GM19240 (cell line): ENCODE results near the gene SNCAIP.
A peak's percentile ranks its signal among the peaks of the same experiment; 100 is the strongest.

ENCODE experiments used
- DNase-seq: peaks from one replicate; pipeline ENCODE4 v3.0.0; 2011; ENCODE audit warnings: low spot score; ENCODE audit not compliant: insufficient read length

Gene SNCAIP

GRCh38 chr5:122311961-122312590 lies at the start of gene SNCAIP:
SNCAIP (plus strand) TSS chr5:122312237; CDS start chr5:122391135, 78,898 bp downstream.
- DNase-seq = peak; percentile 6

DNA sequence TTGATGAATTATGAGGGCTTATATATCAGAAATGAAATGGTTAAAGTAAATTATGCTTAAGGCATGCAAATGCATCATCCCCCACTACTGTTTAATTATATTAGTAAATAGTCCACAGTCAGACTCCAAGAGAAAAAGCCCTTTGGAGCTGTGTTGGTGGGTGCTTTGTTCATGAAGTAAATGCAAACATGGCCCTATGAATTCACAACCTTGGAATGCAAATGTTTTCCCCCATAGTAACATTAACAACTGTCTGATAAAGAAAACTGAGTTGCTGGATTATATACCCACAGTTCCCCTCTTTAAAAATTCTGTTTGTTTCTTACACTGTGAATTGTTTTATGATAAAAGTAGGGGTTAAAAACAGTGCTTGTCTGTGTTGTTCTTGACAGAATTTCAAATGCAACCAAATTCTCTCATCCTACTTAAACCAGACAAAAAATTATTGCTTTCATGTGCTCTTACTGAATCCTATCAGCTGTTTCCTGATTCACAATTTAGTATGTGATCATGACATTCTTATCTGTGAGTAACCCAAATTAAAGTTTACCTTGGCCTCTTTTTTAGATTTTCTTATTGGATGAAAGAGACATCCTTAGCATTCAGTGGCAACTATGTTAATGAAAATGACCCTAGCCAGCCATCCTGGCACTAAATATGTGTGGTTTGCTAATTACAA lies 48.5 kb upstream of the SNCAIP start:
- DNase-seq = no peak

DNA sequence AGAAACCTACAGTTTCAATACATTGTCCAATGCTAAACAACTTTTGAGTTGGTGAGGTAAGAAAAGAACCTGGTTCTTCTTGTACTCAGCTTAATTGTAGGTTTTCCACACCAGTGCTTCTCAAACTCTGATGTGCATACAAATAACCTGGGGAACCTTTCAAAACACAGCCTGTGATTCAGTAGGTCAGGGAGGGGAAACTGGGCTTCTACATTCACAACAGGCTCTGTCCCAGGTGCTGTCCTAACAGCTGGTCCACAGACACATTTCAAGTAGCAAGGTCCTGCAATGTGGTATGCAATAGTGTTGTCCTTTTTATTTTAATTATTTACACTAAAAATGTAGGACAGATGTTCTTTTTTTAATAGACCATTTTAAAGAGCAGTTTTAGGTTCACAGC lies 47.4 kb upstream of the SNCAIP start:
- no peak for DNase-seq

GRCh38 chr5:122267185-122267584 lies 44.9 kb upstream of the SNCAIP start:
- no peak for DNase-seq

DNA sequence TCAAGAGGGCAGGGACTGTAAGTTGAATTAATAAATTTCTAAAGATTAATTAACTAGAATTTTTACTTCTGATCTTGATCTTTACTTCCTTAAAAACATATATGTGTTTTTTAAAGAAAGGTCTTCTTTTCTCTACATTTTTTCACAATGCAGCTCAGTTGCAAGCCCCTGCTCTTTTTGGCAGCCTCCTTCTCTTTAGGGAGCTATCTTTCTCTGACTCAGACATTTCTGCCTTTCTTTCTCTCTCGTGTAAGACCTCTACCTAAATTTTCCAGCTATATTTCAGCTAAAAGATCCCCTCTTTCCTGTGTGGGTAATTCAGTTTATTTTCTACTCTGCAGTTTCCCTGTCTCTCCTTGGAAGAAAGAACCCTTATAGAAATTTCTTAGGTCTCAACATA lies 38.3 kb upstream of the SNCAIP start:
- no peak for DNase-seq

DNA sequence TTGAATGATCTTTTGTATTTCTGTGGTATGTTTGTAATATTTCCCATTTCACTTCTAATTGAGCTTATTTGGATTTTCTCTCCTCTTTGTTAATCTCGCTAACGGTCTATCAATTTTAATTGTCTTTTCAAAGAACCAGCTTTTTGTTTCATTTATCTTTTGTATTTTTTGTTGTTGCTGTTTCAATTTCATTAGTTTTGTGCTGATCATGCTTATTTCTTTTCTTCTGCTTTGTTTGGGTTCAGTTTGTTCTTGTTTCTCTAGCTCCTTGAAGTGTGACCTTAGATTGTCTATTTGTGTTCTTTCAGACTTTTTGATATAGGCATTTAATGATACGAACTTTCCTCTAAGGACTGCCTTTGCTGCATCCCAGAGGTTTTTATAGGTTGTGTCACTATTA lies 28.4 kb upstream of the SNCAIP start:
- no peak for DNase-seq

DNA sequence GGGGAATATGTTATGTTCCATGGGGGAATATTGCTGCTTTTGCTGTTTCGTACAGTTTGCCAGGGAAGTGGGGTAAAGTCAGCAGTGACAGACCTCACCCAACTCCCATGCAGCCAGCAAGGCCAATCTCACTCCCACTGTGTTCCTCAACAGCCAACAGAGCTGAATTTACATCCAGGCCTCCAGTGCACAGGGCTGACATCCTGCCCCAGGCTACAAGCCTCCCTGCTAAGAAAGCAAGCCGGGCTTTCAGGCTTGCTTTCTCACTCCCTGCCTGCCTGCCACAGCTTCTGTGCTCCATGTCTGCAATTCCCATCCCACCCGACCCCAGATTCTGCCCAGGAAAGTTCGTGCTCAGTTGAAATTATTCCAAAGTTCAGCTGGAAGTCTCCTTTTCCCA lies 25.5 kb upstream of the SNCAIP start:
- no peak for DNase-seq

- no peak for DNase-seq
Measured at GRCh38 chr5:122287101-122287500, 24.9 kb upstream of the SNCAIP start.

- DNase-seq = no peak
Measured at GRCh38 chr5:122291000-122291901, 20.8 kb upstream of the SNCAIP start.

DNA sequence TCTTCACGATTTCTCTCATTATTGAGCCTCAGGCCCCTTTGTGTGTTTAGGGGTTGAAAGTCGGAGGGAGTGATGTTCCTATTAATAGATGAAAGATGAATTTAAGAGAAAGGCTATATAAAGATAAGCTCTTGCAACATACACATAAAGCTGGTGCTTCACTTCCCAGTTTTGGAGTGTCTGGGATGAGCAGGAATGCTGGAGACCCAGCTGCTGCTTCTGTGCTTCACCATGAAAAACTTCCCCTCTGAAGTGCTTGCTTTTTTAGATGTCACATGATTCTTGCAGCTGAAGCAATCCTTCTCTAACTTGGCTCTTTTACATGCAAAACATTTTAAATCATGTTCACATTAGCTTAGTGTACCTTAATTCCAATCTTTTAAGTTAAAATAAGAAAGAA lies 19.7 kb upstream of the SNCAIP start:
- no peak for DNase-seq

DNA sequence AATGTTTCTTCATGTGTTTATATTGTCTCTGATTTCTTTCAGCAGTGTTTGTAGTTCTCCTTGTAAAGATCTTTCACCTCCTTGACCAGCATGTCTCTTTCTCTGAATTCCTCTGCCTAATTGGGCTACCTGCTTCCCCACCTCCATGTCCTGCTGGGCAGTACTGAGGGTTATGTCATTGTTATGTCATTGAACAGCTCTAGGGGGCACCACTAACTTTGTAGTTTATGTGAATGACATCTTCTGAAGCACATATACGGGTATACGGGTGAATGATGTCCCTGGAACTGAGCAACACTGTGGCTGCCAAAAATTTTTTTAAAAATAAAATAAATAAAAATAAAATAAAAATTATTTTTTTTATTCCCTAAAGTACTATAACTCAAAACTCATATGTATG lies 16.9 kb upstream of the SNCAIP start:
- no peak for DNase-seq

- DNase-seq = no peak
Measured at GRCh38 chr5:122296871-122297270, 15.2 kb upstream of the SNCAIP start.

DNA sequence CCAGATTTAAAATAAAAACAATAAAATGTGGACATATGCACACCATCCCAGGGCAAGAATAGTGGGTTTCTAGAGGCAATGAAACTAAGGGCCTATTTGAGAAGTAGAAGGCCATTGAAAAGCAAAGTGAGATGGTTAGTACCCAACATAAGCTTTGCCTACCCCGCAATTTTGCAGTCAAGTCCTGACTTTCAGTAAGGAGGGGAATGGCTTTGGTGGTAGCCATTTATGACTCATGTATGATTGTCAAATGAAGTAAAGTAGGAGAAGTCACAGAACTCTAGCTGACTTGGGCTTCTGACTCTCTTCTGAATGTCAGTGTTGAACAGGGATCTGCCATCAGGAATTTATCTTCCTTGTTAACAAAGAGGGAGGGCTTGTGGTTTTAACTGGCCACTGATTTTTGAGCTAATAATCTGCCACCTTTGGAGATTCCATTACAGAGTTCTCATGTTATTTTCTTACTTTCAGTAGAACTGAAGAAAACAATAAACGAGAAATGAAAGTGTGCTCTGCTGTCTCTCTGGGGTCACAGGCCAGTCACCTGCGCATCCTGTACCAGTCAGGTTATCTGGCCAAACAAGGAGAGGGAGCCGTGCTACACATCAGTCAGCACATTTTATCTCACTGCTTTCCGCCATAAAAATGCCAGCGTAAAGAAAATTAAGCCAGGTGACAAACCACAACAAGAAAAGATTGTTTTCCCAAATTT lies 14.3 kb upstream of the SNCAIP start:
- DNase-seq = peak; percentile 13

- DNase-seq = no peak
Measured at GRCh38 chr5:122300374-122300773, 11.7 kb upstream of the SNCAIP start.

- DNase-seq = no peak
Measured at GRCh38 chr5:122301016-122301415, 11.0 kb upstream of the SNCAIP start.

GRCh38 chr5:122304471-122305215 lies 7.4 kb upstream of the SNCAIP start:
- no peak for DNase-seq

DNA sequence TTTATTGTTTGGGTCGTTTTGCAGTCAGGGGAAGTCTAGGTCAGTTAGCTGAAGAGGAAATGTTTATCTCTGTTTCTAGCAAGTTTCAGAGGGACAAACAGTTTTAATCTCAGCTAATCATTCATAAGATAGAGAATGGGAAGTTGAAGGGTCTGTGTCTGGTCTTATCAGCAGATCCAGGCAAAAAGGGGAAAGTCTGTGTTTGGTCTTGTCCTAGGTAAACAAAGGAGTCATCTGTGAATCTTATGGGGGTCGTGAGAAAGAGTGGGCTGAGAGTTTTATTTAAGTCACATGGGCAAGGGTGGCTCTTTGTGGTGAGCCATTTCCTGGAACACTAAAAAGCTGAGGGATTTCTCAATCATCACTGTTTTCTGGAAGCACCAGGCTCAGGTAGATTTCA lies 5.6 kb upstream of the SNCAIP start:
- DNase-seq = no peak

DNA sequence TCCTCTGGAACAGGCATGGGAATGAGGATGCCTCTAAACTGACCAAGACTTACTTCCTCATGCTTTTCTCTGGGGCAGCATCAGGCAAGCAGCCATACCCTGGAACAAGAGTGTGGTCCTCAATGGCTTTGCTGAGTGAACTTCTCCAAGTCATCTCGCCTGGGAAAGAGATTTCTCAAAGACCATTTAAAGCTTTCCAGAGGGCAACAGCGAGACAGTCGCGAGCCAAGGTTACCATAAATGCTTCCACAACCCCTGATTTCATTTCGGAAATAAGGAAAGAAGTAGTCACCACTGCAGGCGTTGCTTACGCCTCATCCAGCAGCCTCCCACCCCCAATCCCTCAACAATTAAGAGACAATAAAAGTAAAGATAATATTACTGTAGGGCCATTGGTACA lies 1.1 kb upstream of the SNCAIP start:
- no peak for DNase-seq

DNA sequence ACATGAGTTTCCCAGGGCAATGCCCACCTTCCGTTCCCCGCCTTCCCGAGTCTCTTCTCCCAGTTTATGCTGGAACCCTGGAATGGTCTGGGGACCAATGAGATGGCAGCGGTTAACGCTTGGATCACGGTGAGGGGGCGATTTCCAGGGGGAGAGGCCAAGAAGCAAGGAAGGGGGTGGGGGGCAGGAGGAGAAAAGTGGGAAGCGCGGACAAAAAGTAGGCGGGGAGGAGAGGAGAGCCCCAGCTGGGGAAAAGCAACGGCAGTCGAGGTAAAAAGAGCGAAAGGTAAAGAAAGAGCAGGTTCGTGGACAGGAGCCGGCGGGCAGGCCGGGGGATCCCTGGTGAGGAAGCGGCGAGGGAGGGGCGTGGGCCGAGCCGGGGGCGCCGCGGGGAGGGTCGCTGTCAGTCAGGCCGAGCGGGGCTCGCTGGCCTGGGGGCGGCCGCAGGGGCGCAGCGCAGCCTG lies 508 bp upstream of the SNCAIP start:
- DNase-seq = no peak

DNA sequence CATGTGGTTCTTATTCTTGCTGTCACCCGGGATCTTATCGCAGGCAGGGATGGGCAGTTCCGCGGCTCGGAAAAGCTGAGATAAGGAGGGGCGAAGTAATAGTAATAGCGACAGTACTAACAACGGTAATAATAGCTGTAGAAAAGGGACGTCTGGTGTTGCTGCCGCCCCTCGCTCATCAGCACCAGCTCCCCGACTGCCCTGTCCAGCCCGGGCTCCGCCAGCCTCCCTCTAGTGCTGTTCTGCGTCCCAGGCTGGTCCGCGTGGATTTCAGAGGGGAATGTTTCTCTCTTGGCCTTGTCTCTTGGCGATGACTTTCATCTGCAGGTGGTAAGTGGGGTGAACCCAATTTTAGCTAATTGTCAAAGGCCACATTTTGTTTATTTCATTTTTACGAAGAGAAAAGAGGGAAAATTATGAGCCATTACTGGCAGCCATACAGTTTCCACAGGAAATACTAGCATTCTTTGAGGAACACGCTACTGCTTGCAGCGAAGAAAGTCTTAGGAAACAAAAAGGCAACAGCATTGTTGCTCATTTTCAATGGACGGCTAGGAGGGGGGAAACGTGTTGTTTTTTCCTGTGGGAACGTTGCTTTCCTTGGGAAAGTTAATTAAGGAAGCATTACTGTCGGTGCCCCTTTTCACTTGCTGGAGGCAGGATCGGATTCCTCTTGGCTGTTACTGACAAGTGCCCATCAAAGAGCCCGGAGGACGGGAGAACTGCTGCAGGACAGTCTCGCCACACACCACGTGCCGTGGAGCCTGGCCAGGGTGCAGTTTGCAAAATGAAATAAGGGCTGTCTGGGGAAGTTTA lies 762 bp downstream of the SNCAIP start:
- no peak for DNase-seq
